ENCODE results near the gene TOR1AIP1.

DNA sequence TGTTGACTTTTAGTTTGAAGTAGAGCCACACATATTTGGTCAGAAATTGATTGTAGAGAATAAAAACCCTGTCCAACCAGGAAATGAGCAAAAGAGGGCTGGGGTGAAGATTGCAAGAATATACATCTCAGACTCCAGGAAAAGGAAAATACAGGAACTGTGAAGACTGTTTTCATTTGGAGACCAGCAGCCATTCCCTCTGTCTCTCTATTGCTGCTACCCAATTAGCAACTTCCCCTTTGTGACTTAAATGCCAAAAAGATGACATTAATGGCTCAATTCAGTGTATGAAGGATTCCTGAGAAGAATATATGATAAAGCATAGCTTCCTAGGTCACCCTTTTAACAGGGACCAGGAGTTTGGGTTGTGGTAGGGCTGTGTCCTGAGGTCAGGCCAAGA lies 40.9 kb downstream of the TOR1AIP1 start:
- TF ChIP-seq, protein P1, sequence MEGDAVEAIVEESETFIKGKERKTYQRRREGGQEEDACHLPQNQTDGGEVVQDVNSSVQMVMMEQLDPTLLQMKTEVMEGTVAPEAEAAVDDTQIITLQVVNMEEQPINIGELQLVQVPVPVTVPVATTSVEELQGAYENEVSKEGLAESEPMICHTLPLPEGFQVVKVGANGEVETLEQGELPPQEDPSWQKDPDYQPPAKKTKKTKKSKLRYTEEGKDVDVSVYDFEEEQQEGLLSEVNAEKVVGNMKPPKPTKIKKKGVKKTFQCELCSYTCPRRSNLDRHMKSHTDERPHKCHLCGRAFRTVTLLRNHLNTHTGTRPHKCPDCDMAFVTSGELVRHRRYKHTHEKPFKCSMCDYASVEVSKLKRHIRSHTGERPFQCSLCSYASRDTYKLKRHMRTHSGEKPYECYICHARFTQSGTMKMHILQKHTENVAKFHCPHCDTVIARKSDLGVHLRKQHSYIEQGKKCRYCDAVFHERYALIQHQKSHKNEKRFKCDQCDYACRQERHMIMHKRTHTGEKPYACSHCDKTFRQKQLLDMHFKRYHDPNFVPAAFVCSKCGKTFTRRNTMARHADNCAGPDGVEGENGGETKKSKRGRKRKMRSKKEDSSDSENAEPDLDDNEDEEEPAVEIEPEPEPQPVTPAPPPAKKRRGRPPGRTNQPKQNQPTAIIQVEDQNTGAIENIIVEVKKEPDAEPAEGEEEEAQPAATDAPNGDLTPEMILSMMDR (IDR thresholded peaks at IDR 0.05 in 8 of 11, conservative IDR thresholded peaks at IDR 0.05 in 3 of 11), result no peak
- TF ChIP-seq POLR2A (IDR thresholded peaks at IDR 0.05), result no peak
